GM21723 (cell line): ENCODE results near the gene IGSF9B.

Source experiments
- ATAC-seq: cut with Tn5 transposase; IDR thresholded peaks from one replicate; pipeline ENCODE4 v1.9.1; 2021; ENCODE audit warnings: mild to moderate bottlenecking, moderate library complexity; ENCODE audit not compliant: unreplicated experiment

Gene IGSF9B

GRCh38 chr11:133922078-133922870 lies 34.5 kb downstream of the IGSF9B start:
- no peak for ATAC-seq

- no peak for ATAC-seq
Measured at GRCh38 chr11:133921513-133921912, 35.3 kb downstream of the IGSF9B start.

- no peak for ATAC-seq
Measured at GRCh38 chr11:133921026-133921425, 35.7 kb downstream of the IGSF9B start.

GRCh38 chr11:133920109-133920990 lies 36.4 kb downstream of the IGSF9B start:
- no peak for ATAC-seq

GRCh38 chr11:133919330-133920108 lies 37.2 kb downstream of the IGSF9B start:
- no peak for ATAC-seq

GRCh38 chr11:133918608-133919260 lies 38.0 kb downstream of the IGSF9B start:
- no peak for ATAC-seq

- no peak for ATAC-seq
Measured at GRCh38 chr11:133917921-133918607, 38.7 kb downstream of the IGSF9B start.

- no peak for ATAC-seq
Measured at GRCh38 chr11:133916784-133917440, 39.9 kb downstream of the IGSF9B start.

GRCh38 chr11:133913761-133914160 lies 43.0 kb downstream of the IGSF9B start:
- ATAC-seq: no peak

- ATAC-seq: no peak
Measured at GRCh38 chr11:133911171-133911570, 45.6 kb downstream of the IGSF9B start.

- no peak for ATAC-seq
Measured at GRCh38 chr11:133910101-133910500, 46.7 kb downstream of the IGSF9B start.

GRCh38 chr11:133908827-133909226 lies 47.9 kb downstream of the IGSF9B start:
- no peak for ATAC-seq

- no peak for ATAC-seq
Measured at GRCh38 chr11:133907841-133908241, 48.9 kb downstream of the IGSF9B start.

- ATAC-seq: no peak
Measured at GRCh38 chr11:133907216-133907615, 49.6 kb downstream of the IGSF9B start.

- ATAC-seq: no peak
Measured at GRCh38 chr11:133906746-133907145, 50.0 kb downstream of the IGSF9B start.

GRCh38 chr11:133906241-133906640 lies 50.5 kb downstream of the IGSF9B start:
- no peak for ATAC-seq

- no peak for ATAC-seq
Measured at GRCh38 chr11:133905677-133906156, 51.1 kb downstream of the IGSF9B start.

- ATAC-seq: no peak
Measured at GRCh38 chr11:133904818-133905515, 51.8 kb downstream of the IGSF9B start.
